ENCODE data around the gene TMX1.

DNA sequence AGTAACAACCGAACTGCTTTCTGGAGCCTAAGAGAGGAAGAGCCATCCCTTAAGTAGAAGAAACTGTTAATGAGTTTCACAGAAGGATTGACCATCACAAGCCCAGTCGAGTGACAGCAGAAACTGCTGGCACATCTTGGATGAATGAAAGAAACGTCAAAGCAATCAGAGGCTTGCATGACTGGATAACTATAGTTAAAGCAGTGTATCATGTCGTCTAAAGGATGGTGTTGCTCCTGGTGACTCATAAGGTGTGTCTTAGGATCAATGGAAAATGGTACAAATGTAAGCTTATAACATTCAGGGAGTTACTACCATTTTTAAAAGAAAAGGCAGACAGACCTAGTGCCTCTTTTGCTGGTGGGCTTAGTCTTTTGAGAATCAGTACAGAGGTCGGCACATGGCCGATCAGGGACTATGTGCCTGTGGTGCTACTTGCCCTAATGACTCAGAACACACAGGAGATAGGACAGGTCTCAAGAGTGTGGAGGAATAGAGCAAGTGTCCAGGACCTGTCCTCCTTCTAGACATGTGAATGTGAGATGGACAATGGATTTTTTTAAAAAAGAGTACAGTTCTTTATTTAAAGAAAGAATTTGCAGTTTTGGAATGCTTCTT, 55.7 kb downstream of the TMX1 start:
- TF ChIP-seq CTCF (IDR thresholded peaks at IDR 0.05): no peak
- no peak for TF ChIP-seq POLR2A (IDR thresholded peaks at IDR 0.05)

Data from esophagus squamous epithelium (tissue), 4 donors.